CD4-positive, alpha-beta T cell treated with Interleukin-4 for 4 hours (primary cell): Measurements from ENCODE around the gene CCDC86.

Source experiments
- DNase-seq: peaks from one replicate; pipeline ENCODE4 v3.0.0-alpha.2; 2020

CCDC86 gene

DNA sequence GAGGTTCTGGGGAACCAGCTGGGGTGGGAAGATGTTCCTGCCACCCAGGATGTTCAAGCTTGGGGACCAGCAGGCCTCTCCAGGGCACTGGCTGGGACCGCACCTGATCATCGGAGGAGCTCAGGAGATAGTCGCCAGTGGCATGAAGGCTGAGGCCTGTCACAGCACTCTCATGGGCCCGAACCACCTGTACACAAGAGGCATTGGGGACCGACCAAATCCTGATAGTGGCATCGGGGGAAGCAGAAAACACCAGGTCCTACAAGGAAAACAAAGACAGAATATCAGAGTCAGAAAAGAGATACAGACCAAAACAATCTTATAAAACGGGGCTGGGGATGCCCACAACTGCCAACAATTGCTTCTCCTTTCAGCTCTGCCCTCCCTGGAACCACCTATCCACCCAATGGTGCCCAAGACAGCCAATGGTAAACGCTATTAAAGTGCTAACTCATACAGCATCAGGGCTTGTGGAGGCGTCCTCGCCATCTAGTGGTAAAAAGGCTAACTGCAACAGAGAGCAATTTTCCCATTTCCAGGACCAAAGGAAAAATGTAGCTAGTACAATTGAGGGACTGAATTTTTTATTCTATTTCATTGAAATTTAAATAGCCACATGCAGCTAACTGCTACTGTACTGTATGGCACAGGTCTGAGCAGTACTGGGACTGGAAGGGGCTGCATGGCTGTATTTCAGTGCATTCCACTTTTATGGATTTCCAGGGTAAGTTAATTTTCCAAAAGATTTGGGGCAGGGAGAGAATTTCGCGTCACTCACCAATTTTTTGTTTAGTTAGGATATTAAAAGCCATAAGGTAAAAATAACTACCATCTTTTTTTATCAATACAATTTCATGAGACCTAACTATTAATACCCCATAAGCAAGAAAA, 57.4 kb downstream of the CCDC86 start:
- peak; percentile 62 for DNase-seq

DNA sequence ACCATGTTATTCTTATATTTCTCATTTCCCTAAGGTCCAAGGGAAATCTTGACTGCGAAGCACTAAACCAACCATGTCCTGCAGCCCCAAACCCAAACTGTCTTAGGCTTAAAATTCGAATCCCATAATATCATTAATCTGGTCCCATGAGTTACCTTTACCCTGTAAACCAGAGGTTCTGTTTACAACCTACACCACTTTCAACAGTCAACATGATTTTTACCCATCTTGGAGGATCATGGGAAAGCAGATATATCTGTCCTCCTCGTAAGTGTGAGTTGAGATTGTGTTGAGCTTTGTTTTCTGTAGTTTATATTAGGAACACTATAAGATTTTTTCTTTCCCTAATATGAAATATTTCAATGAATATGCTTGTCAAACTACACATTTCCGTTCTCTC, 58.1 kb downstream of the CCDC86 start:
- no peak for DNase-seq
